Endometrial microvascular endothelial cells (primary cell): ENCODE measurements around the gene ZNF469. TPM values are rescaled to one million over a fixed set of nuclear protein-coding genes. Genes with fewer than 3 reads are reported as not detected.

Experiments used
- in situ Hi-C: cut with HindIII; loops from 2 replicates; pipeline ENCODE4 v1.10.0; 2017; ENCODE audit warnings: low sequenced_read_pairs, low pct_unique_long_range_greater_than_20kb; ENCODE audit errors: inconsistent ontology term
- total RNA-seq: library from RNA; depleted of rRNA; stranded (reverse); fragments of >200 nt; gene quantifications from one replicate; pipeline ENCODE4 v1.2.3, GENCODE V29; 2015; ENCODE audit errors: inconsistent ontology term

ZNF469 gene
- total RNA-seq, 1 donor from 2014 or later = 1.6 TPM

GRCh38 chr16:88387180-88387765 lies 4.5 kb downstream of the ZNF469 start:
- in situ Hi-C loops = no loop called here

- in situ Hi-C loops = no loop called here
Measured at GRCh38 chr16:88387941-88388627, 5.3 kb downstream of the ZNF469 start.

GRCh38 chr16:88389191-88389590 lies 6.4 kb downstream of the ZNF469 start:
- in situ Hi-C loops = no loop called here

- in situ Hi-C loops = no loop called here
Measured at GRCh38 chr16:88389621-88390160, 6.9 kb downstream of the ZNF469 start.

- in situ Hi-C loops = no loop called here
Measured at GRCh38 chr16:88390265-88390664, 7.5 kb downstream of the ZNF469 start.

GRCh38 chr16:88390735-88391134 lies 8.0 kb downstream of the ZNF469 start:
- in situ Hi-C loops = no loop called here

GRCh38 chr16:88391144-88391850 lies 8.5 kb downstream of the ZNF469 start:
- in situ Hi-C loops = no loop called here

- in situ Hi-C loops = no loop called here
Measured at GRCh38 chr16:88392111-88392510, 9.4 kb downstream of the ZNF469 start.

GRCh38 chr16:88392616-88393015 lies 9.9 kb downstream of the ZNF469 start:
- in situ Hi-C loops = no loop called here

- in situ Hi-C loops = no loop called here
Measured at GRCh38 chr16:88393034-88393433, 10.3 kb downstream of the ZNF469 start.

- in situ Hi-C loops = no loop called here
Measured at GRCh38 chr16:88393571-88393970, 10.8 kb downstream of the ZNF469 start.

- in situ Hi-C loops = no loop called here
Measured at GRCh38 chr16:88394426-88394825, 11.7 kb downstream of the ZNF469 start.

- in situ Hi-C loops = no loop called here
Measured at GRCh38 chr16:88395669-88396584, 13.2 kb downstream of the ZNF469 start.

GRCh38 chr16:88398170-88398873 lies 15.6 kb downstream of the ZNF469 start:
- in situ Hi-C loops = no loop called here

GRCh38 chr16:88398874-88399178 lies 16.1 kb downstream of the ZNF469 start:
- in situ Hi-C loops = no loop called here

GRCh38 chr16:88400186-88400585 lies 17.4 kb downstream of the ZNF469 start:
- in situ Hi-C loops = no loop called here

GRCh38 chr16:88401604-88402246 lies 19.0 kb downstream of the ZNF469 start:
- in situ Hi-C loops = no loop called here
